ENCODE data around the gene UPK3B.
"Not testable (repeated sequence)": the region's sequence is repeated elsewhere in the genome, so short reads cannot be mapped to it uniquely, and the experiment has no call there.

- not testable (repeated sequence) for TF ChIP-seq EZH2phosphoT487 (IDR thresholded peaks at IDR 0.05; ENCODE audit: borderline replicate concordance, low read length); CTCF (conservative IDR thresholded peaks at IDR 0.05; ENCODE audit: low read depth, low read length)
These were observed 7.5 kb upstream of the UPK3B start for GRCh38 chr7:76502836-76503235.
